Esophagus squamous epithelium (tissue), 4 donors: Measurements from ENCODE around the gene LYSMD4.

Experiments
- CTCF ChIP-seq, 6 experiments: fragments of 450-650 bp in 4 of 6; fragments of 200-600 bp in 2 of 6; sonication (generic) in 2 of 6; IDR thresholded peaks; one replicate each; pipeline ENCODE4 v1.5.1; 2016 to 2019; ENCODE audit warnings: antibody characterized with exemption in 6 of 6, mild to moderate bottlenecking in 4 of 6, moderate library complexity in 4 of 6
- POLR2A ChIP-seq, 4 donors: fragments of 450-650 bp; IDR thresholded peaks; one replicate each; pipeline ENCODE4 v1.6.1; 2017; ENCODE audit warnings: antibody characterized with exemption in 4 of 4, mild to moderate bottlenecking in 4 of 4, moderate library complexity in 3 of 4

GRCh38 chr15:99732751-99733267 is 428 bp downstream of the LYSMD4 start:
- TF ChIP-seq CTCF (IDR thresholded peaks at IDR 0.05) (peak in 1 of 6 experiments; percentile 6), POLR2A (IDR thresholded peaks at IDR 0.05) (no peak)
